Measurements from ENCODE around the gene CNTN6. TPM values are rescaled to one million over a fixed set of nuclear protein-coding genes. Genes with fewer than 3 reads are reported as not detected.

CNTN6 gene
- total and polyA plus RNA-seq, 2 donors (not counting 1 experiment from before 2014, with no cell fraction given), result not detected

GRCh38 chr3:1131166-1131565, 38.3 kb downstream of the CNTN6 start:
- H3K4me3 Mint-ChIP-seq, result no peak overlapping the region
- Histone ChIP-seq H2AFZ (ENCODE audit: insufficient read depth, low read depth, low read length, poor library complexity, severe bottlenecking) (no peak overlapping the region), H3K4me1 (ENCODE audit: control insufficient read depth in 2 of 2, insufficient read depth in 2 of 2, low read length in 2 of 2) (no peaks in the 10 kb centered on the region), H3K4me3 (ENCODE audit: control extremely low read depth in 1 of 5, extremely low read depth in 1 of 5, insufficient read depth in 1 of 5, low read depth in 2 of 5, low read length in 4 of 5) (no peak overlapping the region), H3K9ac (ENCODE audit: low read length) (no peak overlapping the region), H3K79me2 (ENCODE audit: control insufficient read depth, insufficient read depth, low read length) (no peaks in the 10 kb centered on the region), H3K27ac (ENCODE audit: low read length in 2 of 2) (no peak overlapping the region), H4K20me1 (ENCODE audit: control insufficient read depth, insufficient read depth, low read length, poor library complexity, severe bottlenecking) (no peaks in the 10 kb centered on the region), H3K36me3 (replicated peaks in 1 of 2; ENCODE audit: control extremely low read depth in 1 of 2, control insufficient read depth in 1 of 2, extremely low read depth in 1 of 2, insufficient read depth in 2 of 2, low read length in 1 of 2) (no peaks in the 10 kb centered on the region), H3K27me3 (replicated peaks in 1 of 4; ENCODE audit: control extremely low read depth in 1 of 4, control insufficient read depth in 3 of 4, insufficient read depth in 4 of 4, low read length in 3 of 4) (no peaks in the 10 kb centered on the region), H3K9me3 (ENCODE audit: control extremely low read depth in 1 of 3, control insufficient read depth in 2 of 3, insufficient read depth in 1 of 3, low read length in 2 of 3) (no peaks in the 10 kb centered on the region), H3K4me2 (replicated peaks; ENCODE audit: low read depth, low read length, poor library complexity, severe bottlenecking) (no peak overlapping the region)
- DNase-seq (no peak), ATAC-seq (ENCODE audit: low read depth) (no peak)
- WGBS (ENCODE audit: insufficient coverage), result 40% methylated on average over 1 of the region's 1 CpG
- ChIA-PET CTCF (no interaction called here), POLR2A (no interaction called here)
- no peak overlapping the region for H3K27ac Mint-ChIP-seq
- TF ChIP-seq CTCF (IDR thresholded peaks at IDR 0.05) (no peak), EZH2 (IDR thresholded peaks at IDR 0.05; ENCODE audit: borderline replicate concordance, insufficient read depth, low read depth, low read length, poor library complexity, severe bottlenecking) (no peak)
- no peaks in the 10 kb centered on the region for H3K27me3 Mint-ChIP-seq
- no peaks in the 10 kb centered on the region for H3K9me3 Mint-ChIP-seq (ENCODE audit: insufficient read depth)
- H3K4me1 Mint-ChIP-seq, result no peaks in the 10 kb centered on the region
- intact Hi-C loops (cut with micrococcal nuclease), result no loop called here

GRCh38 chr3:1135194-1135593, 42.4 kb downstream of the CNTN6 start:
- Mint-ChIP-seq H3K27ac (no peak overlapping the region), H3K4me3 (no peak overlapping the region), H3K4me1 (no peaks in the 10 kb centered on the region), H3K27me3 (no peaks in the 10 kb centered on the region), H3K9me3 (ENCODE audit: insufficient read depth) (no peaks in the 10 kb centered on the region)
- no peaks in the 10 kb centered on the region for H3K27me3 ChIP-seq (replicated peaks in 1 of 4; ENCODE audit: control extremely low read depth in 1 of 4, control insufficient read depth in 3 of 4, insufficient read depth in 4 of 4, low read length in 3 of 4)
- no peak overlapping the region for H2AFZ ChIP-seq (ENCODE audit: insufficient read depth, low read depth, low read length, poor library complexity, severe bottlenecking)
- intact Hi-C loops (cut with micrococcal nuclease), result no loop called here
- no peak overlapping the region for H3K4me3 ChIP-seq (ENCODE audit: control extremely low read depth in 1 of 5, extremely low read depth in 1 of 5, insufficient read depth in 1 of 5, low read depth in 2 of 5, low read length in 4 of 5)
- H3K9me3 ChIP-seq (ENCODE audit: control extremely low read depth in 1 of 3, control insufficient read depth in 2 of 3, insufficient read depth in 1 of 3, low read length in 2 of 3), result no peaks in the 10 kb centered on the region
- no peaks in the 10 kb centered on the region for H3K79me2 ChIP-seq (ENCODE audit: control insufficient read depth, insufficient read depth, low read length)
- TF ChIP-seq EZH2 (IDR thresholded peaks at IDR 0.05; ENCODE audit: borderline replicate concordance, insufficient read depth, low read depth, low read length, poor library complexity, severe bottlenecking) (no peak), CTCF (IDR thresholded peaks at IDR 0.05) (no peak)
- H3K9ac ChIP-seq (ENCODE audit: low read length), result no peak overlapping the region
- DNase-seq, result no peak
- H3K4me2 ChIP-seq (replicated peaks; ENCODE audit: low read depth, low read length, poor library complexity, severe bottlenecking), result no peak overlapping the region
- no peaks in the 10 kb centered on the region for H3K4me1 ChIP-seq (ENCODE audit: control insufficient read depth in 2 of 2, insufficient read depth in 2 of 2, low read length in 2 of 2)
- H3K36me3 ChIP-seq (replicated peaks in 1 of 2; ENCODE audit: control extremely low read depth in 1 of 2, control insufficient read depth in 1 of 2, extremely low read depth in 1 of 2, insufficient read depth in 2 of 2, low read length in 1 of 2), result no peaks in the 10 kb centered on the region
- CTCF ChIA-PET, result no interaction called here
- H3K27ac ChIP-seq (ENCODE audit: low read length in 2 of 2), result no peak overlapping the region
- no CpG with 5 or more reads among the region's 2 CpGs for WGBS (ENCODE audit: insufficient coverage)
- POLR2A ChIA-PET, result no interaction called here
- H4K20me1 ChIP-seq (ENCODE audit: control insufficient read depth, insufficient read depth, low read length, poor library complexity, severe bottlenecking), result no peaks in the 10 kb centered on the region
- ATAC-seq (ENCODE audit: low read depth), result no peak
